B cell (primary cell): ENCODE measurements around the gene HBZ. TPM values are rescaled to one million over a fixed set of nuclear protein-coding genes. Genes with fewer than 3 reads are reported as not detected.
"Not testable (repeated sequence)": the region's sequence is repeated elsewhere in the genome, so short reads cannot be mapped to it uniquely, and the experiment has no call there.

Source experiments
- ATAC-seq: fragments of 200-7000 bp; cut with Tn5 transposase; one replicate; pipeline ENCODE4 v1.10.0; 2021; ENCODE audit warnings: low read depth, mild to moderate bottlenecking, moderate number of reproducible peaks, moderate library complexity
- CTCF ChIA-PET: fragments of 350-600 bp; sonication (Branson Sonifier 250); formaldehyde crosslinking; loops from one replicate; lab custom pipeline; 2021; ENCODE audit warnings: antibody characterized with exemption, inconsistent platforms; lab: Charles Lee
- POLR2A ChIA-PET: fragments of 350-600 bp; sonication (Branson Sonifier 250); formaldehyde crosslinking; loops from one replicate; lab custom pipeline; 2021; ENCODE audit warnings: antibody characterized with exemption; lab: Charles Lee
- DNase-seq: peaks from one replicate; pipeline ENCODE4 v3.0.0; 2013
- H2AFZ ChIP-seq: 2 replicates; pipeline ENCODE4 v1.6.1; 2012; ENCODE audit warnings: mild to moderate bottlenecking, low read depth, low read length; ENCODE audit not compliant: insufficient read depth, poor library complexity, severe bottlenecking
- H3K27ac ChIP-seq, 2 donors: 1 replicate in 1 of 2; 2 replicates in 1 of 2; pipeline ENCODE4 v1.5.1; 2012 to 2013; ENCODE audit warnings: low read length in 2 of 2, mild to moderate bottlenecking in 2 of 2, moderate library complexity in 1 of 2
- H3K27me3 ChIP-seq, 4 experiments: fragments of 200-600 bp in 1 of 4; sonication (generic) in 1 of 4; replicated peaks in 1 of 4; 1 replicate in 2 of 4; 2 replicates in 2 of 4; pipeline versions ENCODE4 v1.6.1 to v1.7.0; 2013 to 2016; ENCODE audit warnings: low read length in 3 of 4, mild to moderate bottlenecking in 2 of 4, mixed read lengths in 1 of 4, moderate library complexity in 1 of 4; ENCODE audit not compliant: insufficient read depth in 4 of 4, control insufficient read depth in 3 of 4; ENCODE audit errors: control extremely low read depth in 1 of 4
- H3K36me3 ChIP-seq, 2 experiments: replicated peaks in 1 of 2; 1 replicate in 1 of 2; 2 replicates in 1 of 2; pipeline versions ENCODE4 v1.6.1 to v1.7.1; 2013; ENCODE audit warnings: low read length in 1 of 2; ENCODE audit not compliant: insufficient read depth in 2 of 2, control insufficient read depth in 1 of 2; ENCODE audit errors: control extremely low read depth in 1 of 2, extremely low read depth in 1 of 2
- H3K4me1 ChIP-seq, 2 donors: fragments of 200-600 bp in 1 of 2; sonication (generic) in 1 of 2; 1 replicate in 1 of 2; 2 replicates in 1 of 2; pipeline versions ENCODE4 v1.5.1 to v1.6.1; 2013 to 2017; ENCODE audit warnings: low read length in 2 of 2; ENCODE audit not compliant: control insufficient read depth in 2 of 2, insufficient read depth in 2 of 2
- H3K4me2 ChIP-seq: replicated peaks from 2 replicates; pipeline ENCODE3; 2012; ENCODE audit warnings: mild to moderate bottlenecking, low read depth, low read length; ENCODE audit not compliant: poor library complexity, severe bottlenecking
- H3K4me3 ChIP-seq, 5 experiments: fragments of 200-600 bp in 1 of 5; sonication (generic) in 1 of 5; 1 replicate in 3 of 5; 2 replicates in 2 of 5; pipeline versions ENCODE4 v1.5.1 to v1.7.0; 2011 to 2016; ENCODE audit warnings: low read length in 4 of 5, mild to moderate bottlenecking in 4 of 5, low read depth in 2 of 5, control low read depth in 1 of 5, moderate library complexity in 1 of 5; ENCODE audit not compliant: insufficient read depth in 1 of 5; ENCODE audit errors: control extremely low read depth in 1 of 5, extremely low read depth in 1 of 5
- H3K79me2 ChIP-seq: fragments of 200-600 bp; sonication (generic); one replicate; pipeline ENCODE4 v1.6.0; 2016; ENCODE audit warnings: low read length; ENCODE audit not compliant: control insufficient read depth, insufficient read depth
- H3K9ac ChIP-seq: fragments of 200-600 bp; sonication (generic); 2 replicates; pipeline ENCODE4 v1.6.1; 2017; ENCODE audit warnings: mild to moderate bottlenecking, low read length, moderate library complexity
- H3K9me3 ChIP-seq, 3 donors: one replicate each; pipeline versions ENCODE4 v1.6.1 to v1.7.1; 2013; ENCODE audit warnings: low read length in 2 of 3; ENCODE audit not compliant: control insufficient read depth in 2 of 3, insufficient read depth in 1 of 3; ENCODE audit errors: control extremely low read depth in 1 of 3
- H4K20me1 ChIP-seq: 2 replicates; pipeline ENCODE4 v1.6.0; 2012; ENCODE audit warnings: mild to moderate bottlenecking, low read length; ENCODE audit not compliant: insufficient read depth, control insufficient read depth, poor library complexity, severe bottlenecking
- H3K27ac Mint-ChIP-seq: one replicate; pipeline ENCODE4 v1.8.0; 2021; ENCODE audit warnings: mixed read lengths
- H3K27me3 Mint-ChIP-seq: one replicate; pipeline ENCODE4 v1.8.0; 2021; ENCODE audit warnings: mixed read lengths
- H3K4me1 Mint-ChIP-seq: one replicate; pipeline ENCODE4 v1.8.0; 2021; ENCODE audit warnings: mixed read lengths
- H3K4me3 Mint-ChIP-seq: one replicate; pipeline ENCODE4 v1.8.0; 2021; ENCODE audit warnings: mixed read lengths
- H3K9me3 Mint-ChIP-seq: one replicate; pipeline ENCODE4 v1.8.0; 2022; ENCODE audit warnings: mixed read lengths; ENCODE audit not compliant: insufficient read depth
- EZH2 ChIP-seq: IDR thresholded peaks from 2 replicates; pipeline ENCODE4 v1.6.1; 2012; ENCODE audit warnings: borderline replicate concordance, low read depth, mild to moderate bottlenecking, moderate library complexity, low read length; ENCODE audit not compliant: insufficient read depth, poor library complexity, severe bottlenecking
- WGBS: methylation state at CpG from one replicate; pipeline ENCODE4 v1.1.5; 2013; ENCODE audit warnings: missing lambda C conversion rate; ENCODE audit not compliant: insufficient coverage; 5-methylcytosine and 5-hydroxymethylcytosine counted together
- intact Hi-C: fragments of 100-400 bp; cut with micrococcal nuclease; formaldehyde crosslinking; loops from one replicate; pipeline ENCODE4 v1.10.0; 2022
- polyA plus RNA-seq: library from polyadenylated mRNA; depleted of rRNA; stranded (reverse); fragments of >200 nt; gene quantifications from 2 replicates; pipeline ENCODE4 v1.2.3, GENCODE V29; 2012
- small RNA-seq: library from RNA; depleted of rRNA; stranded (forward); fragments of <200 nt; gene quantifications from one replicate; pipeline ENCODE3, GENCODE V24; 2012; ENCODE audit warnings: low replicate concordance, low read depth; ENCODE audit not compliant: insufficient read length
- total RNA-seq, 2 donors: library from RNA; stranded (reverse); fragments of 120-200 nt in 1 of 2; gene quantifications; 1 replicate in 1 of 2; 2 replicates in 1 of 2; pipeline versions ENCODE4 v1.2.3 to v1.2.4, GENCODE V29; 2013 to 2022
- TF ChIP-seq, protein P1 (sequence below): fragments of 200-600 bp; IDR thresholded peaks from one replicate; pipeline ENCODE4 v1.8.0; 2022; ENCODE audit warnings: antibody characterized with exemption, mild to moderate bottlenecking

HBZ gene
- total and polyA plus RNA-seq, 2 donors (not counting 1 experiment from before 2014, with no cell fraction given), result not detected

GRCh38 chr16:203246-203645 lies 50.8 kb downstream of the HBZ start:
- H3K27ac Mint-ChIP-seq, result no peak overlapping the region
- H4K20me1 ChIP-seq, result peaks cover 20% of the 10 kb centered on the region
- H3K9me3 Mint-ChIP-seq, result no peaks in the 10 kb centered on the region
- intact Hi-C loops, result no loop called here
- no peaks in the 10 kb centered on the region for H3K4me1 Mint-ChIP-seq
- ATAC-seq (no peak), DNase-seq (no peak)
- H3K27ac ChIP-seq, result no peak overlapping the region
- H3K36me3 ChIP-seq, result peaks cover 16 to 66% of the 10 kb centered on the region in 2 experiments
- ChIA-PET POLR2A (no interaction called here), CTCF (no interaction called here)
- no peak for TF ChIP-seq EZH2
- TF ChIP-seq, protein P1, sequence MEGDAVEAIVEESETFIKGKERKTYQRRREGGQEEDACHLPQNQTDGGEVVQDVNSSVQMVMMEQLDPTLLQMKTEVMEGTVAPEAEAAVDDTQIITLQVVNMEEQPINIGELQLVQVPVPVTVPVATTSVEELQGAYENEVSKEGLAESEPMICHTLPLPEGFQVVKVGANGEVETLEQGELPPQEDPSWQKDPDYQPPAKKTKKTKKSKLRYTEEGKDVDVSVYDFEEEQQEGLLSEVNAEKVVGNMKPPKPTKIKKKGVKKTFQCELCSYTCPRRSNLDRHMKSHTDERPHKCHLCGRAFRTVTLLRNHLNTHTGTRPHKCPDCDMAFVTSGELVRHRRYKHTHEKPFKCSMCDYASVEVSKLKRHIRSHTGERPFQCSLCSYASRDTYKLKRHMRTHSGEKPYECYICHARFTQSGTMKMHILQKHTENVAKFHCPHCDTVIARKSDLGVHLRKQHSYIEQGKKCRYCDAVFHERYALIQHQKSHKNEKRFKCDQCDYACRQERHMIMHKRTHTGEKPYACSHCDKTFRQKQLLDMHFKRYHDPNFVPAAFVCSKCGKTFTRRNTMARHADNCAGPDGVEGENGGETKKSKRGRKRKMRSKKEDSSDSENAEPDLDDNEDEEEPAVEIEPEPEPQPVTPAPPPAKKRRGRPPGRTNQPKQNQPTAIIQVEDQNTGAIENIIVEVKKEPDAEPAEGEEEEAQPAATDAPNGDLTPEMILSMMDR, result no peak
- H3K9me3 ChIP-seq, result no peaks in the 10 kb centered on the region
- no peaks in the 10 kb centered on the region for H3K27me3 ChIP-seq
- no peak overlapping the region for H3K4me3 Mint-ChIP-seq
- H3K4me2 ChIP-seq, result no peak overlapping the region
- H3K4me3 ChIP-seq, result no peak overlapping the region
- H3K9ac ChIP-seq, result no peak overlapping the region
- no peak overlapping the region for H2AFZ ChIP-seq
- 89% methylated on average over 1 of the region's 4 CpGs for WGBS
- no peaks in the 10 kb centered on the region for H3K27me3 Mint-ChIP-seq
- no peaks in the 10 kb centered on the region for H3K4me1 ChIP-seq
- peaks cover 10% of the 10 kb centered on the region for H3K79me2 ChIP-seq

- H3K4me3 Mint-ChIP-seq, H3K27ac ChIP-seq, H3K4me3 ChIP-seq, H3K27me3 Mint-ChIP-seq, H3K9ac ChIP-seq, H2AFZ ChIP-seq, H3K4me1 ChIP-seq, CTCF ChIA-PET, ATAC-seq, H3K4me1 Mint-ChIP-seq, intact Hi-C loops, DNase-seq, H3K9me3 Mint-ChIP-seq, H3K4me2 ChIP-seq, H3K27me3 ChIP-seq, H3K9me3 ChIP-seq, H3K27ac Mint-ChIP-seq, POLR2A ChIA-PET: not testable (repeated sequence)
- peaks cover 18% of the 10 kb centered on the region for H4K20me1 ChIP-seq
- WGBS, result 98% methylated on average over 9 of the region's 9 CpGs
- peaks cover 16 to 66% of the 10 kb centered on the region in 2 experiments for H3K36me3 ChIP-seq
- peaks cover 16% of the 10 kb centered on the region for H3K79me2 ChIP-seq
Measured at GRCh38 chr16:204046-204445, 51.6 kb downstream of the HBZ start.

Small RNA genes lying within 50 kb of the gene (small RNA-seq; reads per million reads assigned to genes)
- not detected for gene RF00019

Other genes with a start within 250 kb of the HBZ start
- 28.3 and 34.9 TPM in 2 replicates for gene POLR3K, start 99.0 kb upstream of the HBZ start, total RNA-seq
- 18.4 and 26.3 TPM in 2 replicates for gene POLR3K, start 99.0 kb upstream of the HBZ start, polyA plus RNA-seq
- gene SNRNP25, start 98.8 kb upstream of the HBZ start, total RNA-seq, result 24.3 and 25.5 TPM in 2 replicates
- 31.3 and 32.8 TPM in 2 replicates for gene SNRNP25, start 98.8 kb upstream of the HBZ start, polyA plus RNA-seq
- 0.76 and 0.78 TPM in 2 replicates for gene RHBDF1, start 80.0 kb upstream of the HBZ start, total RNA-seq
- 0.42 and 1.3 TPM in 2 replicates for gene RHBDF1, start 80.0 kb upstream of the HBZ start, polyA plus RNA-seq
- gene MPG, start 74.4 kb upstream of the HBZ start, total RNA-seq, result 58.3 and 66.4 TPM in 2 replicates
- 39.4 and 59.6 TPM in 2 replicates for gene MPG, start 74.4 kb upstream of the HBZ start, polyA plus RNA-seq
- gene NPRL3, start 14.0 kb upstream of the HBZ start, total RNA-seq, result 41.9 and 43.0 TPM in 2 replicates
- 41.3 and 50.2 TPM in 2 replicates for gene NPRL3, start 14.0 kb upstream of the HBZ start, polyA plus RNA-seq
- 0.64 TPM in 1 of 2 replicates, not detected in the other for gene HBM, start 13.3 kb downstream of the HBZ start, total RNA-seq
- gene HBM, start 13.3 kb downstream of the HBZ start, polyA plus RNA-seq, result 3.2 TPM in 1 of 2 replicates, not detected in the other
- 179 and 217 TPM in 2 replicates for gene HBA2, start 20.2 kb downstream of the HBZ start, total RNA-seq
- 7.9 and 75.6 TPM in 2 replicates for gene HBA2, start 20.2 kb downstream of the HBZ start, polyA plus RNA-seq
- gene HBA1, start 24.0 kb downstream of the HBZ start, total RNA-seq, result 261 and 283 TPM in 2 replicates
- gene HBA1, start 24.0 kb downstream of the HBZ start, polyA plus RNA-seq, result 38.5 and 905 TPM in 2 replicates
- gene HBQ1, start 27.8 kb downstream of the HBZ start, total RNA-seq, result not detected in 2 replicates
- gene HBQ1, start 27.8 kb downstream of the HBZ start, polyA plus RNA-seq, result not detected in 2 replicates
- gene LUC7L, start 76.8 kb downstream of the HBZ start, total RNA-seq, result 181 and 191 TPM in 2 replicates
- gene LUC7L, start 76.8 kb downstream of the HBZ start, polyA plus RNA-seq, result 148 and 242 TPM in 2 replicates
- 42.9 and 44.5 TPM in 2 replicates for gene FAM234A, start 82.2 kb downstream of the HBZ start, total RNA-seq
- 35.1 and 41.4 TPM in 2 replicates for gene FAM234A, start 82.2 kb downstream of the HBZ start, polyA plus RNA-seq
- gene RGS11, start 123.3 kb downstream of the HBZ start, total RNA-seq, result not detected in 2 replicates
- 0.12 and 0.39 TPM in 2 replicates for gene RGS11, start 123.3 kb downstream of the HBZ start, polyA plus RNA-seq
- gene ARHGDIG, start 127.9 kb downstream of the HBZ start, total RNA-seq, result 0.64 TPM in 1 of 2 replicates, not detected in the other
- not detected in 2 replicates for gene ARHGDIG, start 127.9 kb downstream of the HBZ start, polyA plus RNA-seq
- gene PDIA2, start 130.5 kb downstream of the HBZ start, total RNA-seq, result not detected in 2 replicates
- 0.06 and 0.07 TPM in 2 replicates for gene PDIA2, start 130.5 kb downstream of the HBZ start, polyA plus RNA-seq
- 37.6 and 40.8 TPM in 2 replicates for gene AXIN1, start 200.1 kb downstream of the HBZ start, total RNA-seq
- 35.4 and 39.0 TPM in 2 replicates for gene AXIN1, start 200.1 kb downstream of the HBZ start, polyA plus RNA-seq
- 44.3 and 45.1 TPM in 2 replicates for gene MRPL28, start 217.9 kb downstream of the HBZ start, total RNA-seq
- gene MRPL28, start 217.9 kb downstream of the HBZ start, polyA plus RNA-seq, result 47.7 and 67.7 TPM in 2 replicates
- gene PGAP6, start 229.3 kb downstream of the HBZ start, total RNA-seq, result 47.4 and 50.8 TPM in 2 replicates
- 132 and 158 TPM in 2 replicates for gene PGAP6, start 229.3 kb downstream of the HBZ start, polyA plus RNA-seq
- 43.3 and 48.7 TPM in 2 replicates for gene NME4, start 244.6 kb downstream of the HBZ start, total RNA-seq
- gene NME4, start 244.6 kb downstream of the HBZ start, polyA plus RNA-seq, result 61.9 and 77.9 TPM in 2 replicates
- 9.0 and 11.0 TPM in 2 replicates for gene DECR2, start 249.2 kb downstream of the HBZ start, total RNA-seq
- 16.3 and 19.6 TPM in 2 replicates for gene DECR2, start 249.2 kb downstream of the HBZ start, polyA plus RNA-seq